NCI-H69 (cell line): ENCODE measurements around the gene AICDA.
"Not testable (repeated sequence)": the region's sequence is repeated elsewhere in the genome, so short reads cannot be mapped to it uniquely, and the experiment has no call there.

ENCODE experiments used
- DNase-seq: peaks from one replicate; lab custom pipeline; 2025; lab: John Stamatoyannopoulos, UW

The AICDA gene

DNA sequence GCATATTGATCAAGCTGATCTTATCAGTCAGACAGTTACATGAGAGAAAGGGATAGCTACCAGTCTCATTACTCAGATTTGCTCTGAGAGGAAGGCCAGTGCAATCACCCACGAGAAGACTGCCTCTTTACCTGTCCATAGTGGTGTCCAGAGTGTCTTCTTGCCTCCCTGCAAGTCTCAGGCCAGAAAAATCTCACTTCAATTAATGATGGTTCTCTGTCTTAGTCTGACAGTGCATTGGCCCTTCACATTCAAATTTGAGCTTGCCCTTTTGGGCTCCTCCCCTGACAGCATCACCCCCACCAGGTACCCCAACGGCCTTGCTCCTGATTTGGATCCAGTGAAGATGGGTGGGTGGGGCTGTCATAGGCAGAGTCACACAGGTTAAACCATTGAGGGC lies at the start of gene AICDA:
AICDA (minus strand) TSS at position 231 of the 400 bp plus-strand sequence; CDS start at position 139, 92 bp downstream.
- DNase-seq = no peak

- DNase-seq = no peak
Measured at GRCh38 chr12:8661751-8662150, 49.1 kb upstream of the AICDA start.

- no peak for DNase-seq
Measured at GRCh38 chr12:8661016-8661415, 48.4 kb upstream of the AICDA start.

GRCh38 chr12:8658346-8658745 lies 45.7 kb upstream of the AICDA start:
- no peak for DNase-seq

DNA sequence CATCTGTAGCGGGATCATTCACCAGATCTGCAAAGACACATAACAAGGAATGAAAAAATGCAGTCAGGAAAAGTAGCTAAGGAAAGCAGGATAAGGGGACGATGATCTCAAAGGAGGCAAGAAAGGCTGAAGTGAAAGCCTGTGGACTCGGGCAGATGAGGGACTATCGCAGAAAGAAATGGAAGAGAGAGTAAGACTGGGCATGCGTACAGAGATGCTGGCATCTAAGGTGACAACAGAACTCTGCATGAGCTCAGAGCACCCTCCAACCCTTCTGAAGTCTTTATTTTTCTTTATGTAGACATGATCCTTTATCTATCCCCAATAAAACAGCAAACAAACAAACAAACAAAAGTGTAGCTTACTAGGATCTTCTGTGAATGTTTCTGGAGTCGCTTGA lies 42.8 kb upstream of the AICDA start:
- no peak for DNase-seq

DNA sequence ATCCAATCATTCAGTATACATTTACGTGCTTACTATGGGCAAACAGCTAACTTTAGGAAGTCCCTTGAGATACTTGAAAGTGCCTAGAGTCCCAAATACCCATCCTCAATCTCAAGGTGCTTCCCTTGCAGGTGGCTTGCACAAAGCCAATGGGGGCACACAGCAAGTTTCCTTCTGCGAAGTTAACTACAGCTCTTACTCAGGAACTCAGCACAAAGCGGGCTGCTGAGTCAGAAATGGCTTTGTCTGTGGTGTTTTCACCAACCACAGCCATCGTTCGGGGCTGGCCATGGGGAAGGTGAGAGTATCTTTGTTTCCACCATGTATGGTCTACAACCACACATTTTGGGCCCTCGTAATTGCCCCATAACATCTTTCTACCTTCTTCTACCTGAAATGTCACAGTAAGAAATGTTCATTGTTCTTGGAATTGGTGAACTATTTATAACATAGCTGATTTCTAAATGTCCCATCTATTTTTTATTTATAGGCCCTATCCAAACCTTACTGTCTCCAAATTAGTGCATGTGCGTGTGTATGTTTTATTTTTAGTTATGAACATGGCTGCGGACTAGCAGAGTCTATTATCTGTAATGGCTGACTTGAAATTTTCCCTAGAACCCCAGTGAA lies 36.0 kb upstream of the AICDA start:
- DNase-seq = no peak

GRCh38 chr12:8647968-8648367 lies 35.3 kb upstream of the AICDA start:
- no peak for DNase-seq

DNA sequence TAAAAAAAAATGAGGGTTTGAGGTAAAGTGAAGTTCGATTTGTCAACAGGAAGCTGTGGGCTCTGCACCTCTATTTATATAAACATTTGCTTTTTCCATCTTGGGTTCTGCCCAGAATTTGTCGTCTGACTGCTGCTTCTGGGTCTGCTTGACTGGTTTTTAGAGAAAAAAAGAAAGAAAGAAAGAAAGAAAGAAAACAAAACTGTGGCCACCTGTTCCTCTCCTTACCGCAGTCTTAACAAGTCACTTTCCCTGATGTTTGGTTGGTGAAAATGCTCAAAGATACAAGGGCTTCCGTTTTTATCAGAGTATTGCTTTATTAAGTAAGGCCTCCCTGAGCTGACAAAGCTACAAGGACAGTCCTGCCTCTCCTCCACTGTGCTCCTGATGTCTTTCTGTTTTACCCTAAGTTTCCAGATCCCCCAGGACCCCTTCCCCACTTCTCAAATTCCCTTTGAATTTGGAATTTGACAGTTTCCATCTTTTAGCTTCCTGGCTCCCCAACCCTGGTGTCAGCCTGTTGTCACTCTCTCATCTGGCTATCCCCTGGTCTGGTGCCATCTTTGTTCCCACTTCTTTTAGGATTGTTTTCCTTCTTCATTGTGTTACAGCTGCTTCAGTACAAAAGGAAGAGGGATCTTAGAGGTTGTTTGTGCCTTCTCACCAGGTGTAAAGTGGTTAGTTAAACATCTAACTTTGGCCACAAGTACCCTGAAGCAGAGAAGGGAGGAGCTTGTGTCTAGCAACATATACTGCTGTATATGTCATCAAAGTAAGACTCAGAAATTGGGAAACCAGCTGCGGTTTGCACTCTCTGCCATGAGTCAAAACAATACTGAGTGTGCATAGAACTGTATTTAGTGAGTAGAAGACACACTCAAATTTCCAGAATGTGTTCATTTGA lies 31.9 kb upstream of the AICDA start:
- no peak for DNase-seq

GRCh38 chr12:8642775-8643174 lies 30.1 kb upstream of the AICDA start:
- no peak for DNase-seq

GRCh38 chr12:8639936-8640335 lies 27.3 kb upstream of the AICDA start:
- no peak for DNase-seq

GRCh38 chr12:8638951-8639350 lies 26.3 kb upstream of the AICDA start:
- no peak for DNase-seq

DNA sequence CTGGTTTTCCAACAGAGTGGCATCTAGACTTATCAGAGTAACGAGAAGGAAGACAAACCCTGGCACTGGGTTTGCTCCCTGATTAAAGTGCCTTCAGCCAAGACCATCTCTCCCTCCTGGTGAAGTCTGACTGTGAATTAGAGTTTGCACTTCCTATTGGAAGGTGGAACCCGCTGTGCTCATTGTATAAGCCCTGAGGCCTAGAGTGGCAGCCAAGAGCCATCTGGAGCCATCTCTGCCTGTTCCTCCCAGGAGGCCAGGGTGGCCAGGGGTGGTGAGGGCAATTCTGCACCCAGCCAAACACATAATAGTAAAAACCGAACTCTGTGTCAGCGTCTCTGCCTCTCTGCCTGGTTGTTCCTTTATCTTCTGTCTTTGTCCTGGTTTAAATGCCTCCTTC lies 25.0 kb upstream of the AICDA start:
- peak; percentile 5 for DNase-seq

DNA sequence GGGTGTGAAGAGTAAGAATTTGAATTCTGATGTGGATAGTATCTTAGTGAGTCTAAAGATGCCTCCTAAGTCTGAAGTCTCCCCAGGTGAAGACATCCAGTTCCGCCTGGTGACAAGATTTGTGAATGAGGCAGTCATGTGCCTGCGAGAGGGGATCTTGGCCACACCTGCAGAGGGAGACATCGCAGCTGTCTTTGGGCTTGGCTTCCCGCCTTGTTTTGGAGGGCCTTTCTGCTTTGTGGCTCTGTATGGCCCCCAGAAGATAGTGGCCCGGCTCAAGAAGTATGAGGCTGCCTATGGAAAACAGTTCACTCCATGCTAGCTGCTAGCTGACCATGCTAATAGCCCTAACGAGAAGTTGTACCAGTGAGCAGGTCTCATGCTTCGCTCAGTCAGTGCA lies 24.6 kb upstream of the AICDA start:
- DNase-seq = no peak

- DNase-seq = no peak
Measured at GRCh38 chr12:8636581-8636980, 23.9 kb upstream of the AICDA start.

GRCh38 chr12:8636007-8636346 lies 23.3 kb upstream of the AICDA start:
- DNase-seq = not testable (repeated sequence)

- not testable (repeated sequence) for DNase-seq
Measured at GRCh38 chr12:8635342-8636006, 22.8 kb upstream of the AICDA start.

DNA sequence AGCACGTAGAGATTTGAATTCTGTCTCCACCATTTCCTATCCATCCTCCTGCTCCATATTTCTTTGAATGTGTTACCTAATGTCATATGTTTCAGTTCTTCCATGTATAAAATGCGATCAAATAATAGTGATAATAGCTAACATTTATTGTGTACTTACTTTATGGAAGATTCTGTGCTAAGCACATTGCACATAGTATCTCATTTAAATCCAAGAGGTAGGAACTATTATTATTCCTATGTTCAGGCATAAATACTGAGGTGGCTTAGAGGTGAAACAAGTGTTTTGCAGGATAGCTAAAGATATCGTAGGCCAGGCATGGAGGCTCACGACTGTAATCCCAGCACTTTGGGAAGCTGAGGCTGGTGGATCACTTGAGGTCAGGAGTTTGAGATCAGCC lies 17.5 kb upstream of the AICDA start:
- DNase-seq = no peak

- no peak for DNase-seq
Measured at GRCh38 chr12:8629486-8630033, 16.9 kb upstream of the AICDA start.

GRCh38 chr12:8628731-8629130 lies 16.1 kb upstream of the AICDA start:
- DNase-seq = no peak

DNA sequence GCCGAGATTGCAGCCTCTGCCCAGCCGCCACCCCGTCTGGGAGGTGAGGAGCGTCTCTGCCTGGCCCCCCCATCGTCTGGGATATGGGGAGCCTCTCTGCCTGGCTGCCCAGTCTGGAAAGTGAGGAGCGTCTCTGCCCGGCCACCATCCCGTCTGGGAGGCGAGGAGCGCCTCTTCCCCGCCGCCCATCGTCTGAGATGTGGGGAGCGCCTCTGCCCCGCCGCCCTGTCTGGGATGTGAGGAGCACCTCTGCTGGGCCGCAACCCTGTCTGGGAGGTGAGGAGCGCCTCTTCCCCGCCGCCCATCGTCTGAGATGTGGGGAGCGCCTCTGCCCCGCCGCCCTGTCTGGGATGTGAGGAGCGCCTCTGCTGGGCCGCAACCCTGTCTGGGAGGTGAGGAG lies 12.1 kb upstream of the AICDA start:
- not testable (repeated sequence) for DNase-seq

GRCh38 chr12:8622646-8623045 lies 10.0 kb upstream of the AICDA start:
- no peak for DNase-seq

DNA sequence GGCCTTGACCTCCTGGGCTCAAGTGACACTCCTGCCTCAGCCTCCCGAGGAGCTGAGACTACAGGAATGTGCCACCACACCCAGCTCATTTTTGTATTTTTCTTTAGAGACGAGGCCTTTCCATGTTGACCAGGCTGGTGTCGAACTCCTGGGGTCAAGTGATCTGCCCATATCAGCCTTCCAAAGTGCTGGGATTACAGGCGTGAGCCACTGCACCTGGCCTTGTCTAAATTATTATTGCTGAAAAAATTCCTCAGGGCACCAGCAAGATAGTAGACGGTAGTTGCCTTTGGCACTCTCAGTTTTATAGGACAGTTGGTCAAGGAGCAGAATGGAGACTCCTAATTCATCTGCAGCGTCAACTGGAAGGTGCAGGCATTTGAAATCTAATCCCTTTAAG lies 2.5 kb upstream of the AICDA start:
- no peak for DNase-seq

DNA sequence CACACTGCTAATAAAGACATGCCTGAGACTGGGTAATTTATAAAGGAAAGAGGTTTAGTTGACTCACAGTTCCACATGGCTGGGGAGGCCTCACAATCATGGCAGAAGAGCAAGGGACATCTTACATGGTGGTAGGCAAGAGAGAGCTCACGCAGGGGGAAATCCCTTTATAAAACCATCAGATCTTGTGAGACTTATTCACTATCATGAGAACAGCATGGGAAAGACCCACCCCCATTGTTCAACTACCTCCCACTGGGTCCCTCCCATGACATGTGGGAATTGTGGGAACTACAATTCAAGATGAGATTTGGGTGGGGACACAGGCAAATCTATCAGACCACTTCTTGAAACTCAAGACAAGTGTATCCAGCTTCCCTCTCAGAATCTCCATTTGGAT lies 1.2 kb upstream of the AICDA start:
- DNase-seq = not testable (repeated sequence)
